T-cell (primary cell): ENCODE measurements around the gene ZCCHC2. TPM values are rescaled to one million over a fixed set of nuclear protein-coding genes. Genes with fewer than 3 reads are reported as not detected.

ENCODE experiments used
- ATAC-seq, 4 experiments: fragments of 200-7000 bp in 3 of 4; fragments of 150-1000 bp in 1 of 4; cut with Tn5 transposase; replicated peaks in 1 of 4; 1 replicate in 3 of 4; 2 replicates in 1 of 4; pipeline ENCODE4 v1.10.0; 2021; ENCODE audit warnings: moderate library complexity in 3 of 4, mild to moderate bottlenecking in 2 of 4, moderate number of reproducible peaks in 1 of 4
- CTCF ChIA-PET, 2 donors: fragments of 300-600 bp; sonication (Branson Sonifier 250); formaldehyde crosslinking; loops; one replicate each; lab custom pipeline; 2022; ENCODE audit warnings: antibody characterized with exemption in 2 of 2; lab: Charles Lee
- POLR2A ChIA-PET, 2 donors: fragments of 300-600 bp; sonication (Branson Sonifier 250); formaldehyde crosslinking; loops; one replicate each; lab custom pipeline; 2022; ENCODE audit warnings: antibody characterized with exemption in 2 of 2; lab: Charles Lee
- DNase-seq, 35 experiments: peaks; one replicate each; pipeline versions ENCODE4 v3.0.0 to v3.0.0-alpha.2; 2013 to 2023
- H3K27ac ChIP-seq: one replicate; pipeline ENCODE4 v1.5.1; 2013; ENCODE audit warnings: low read length
- H3K27me3 ChIP-seq, 2 experiments: replicated peaks in 1 of 2; 1 replicate in 1 of 2; 2 replicates in 1 of 2; pipeline versions ENCODE4 v1.6.1 to v1.7.0; 2013; ENCODE audit warnings: low read length in 1 of 2, mixed read lengths in 1 of 2; ENCODE audit not compliant: control insufficient read depth in 2 of 2, insufficient read depth in 2 of 2; ENCODE audit errors: extremely low read depth in 1 of 2
- H3K36me3 ChIP-seq, 2 donors: 1 replicate in 1 of 2; 2 replicates in 1 of 2; pipeline versions ENCODE4 v1.6.1 to v1.7.0; 2013; ENCODE audit warnings: low read length in 1 of 2; ENCODE audit not compliant: control insufficient read depth in 2 of 2, insufficient read depth in 1 of 2; ENCODE audit errors: extremely low read depth in 1 of 2
- H3K4me1 ChIP-seq, 2 experiments: 1 replicate in 1 of 2; 2 replicates in 1 of 2; pipeline versions ENCODE4 v1.6.1 to v1.7.0; 2013; ENCODE audit warnings: low read length in 2 of 2, mixed read lengths in 1 of 2; ENCODE audit not compliant: insufficient read depth in 2 of 2, control insufficient read depth in 1 of 2; ENCODE audit errors: extremely low read depth in 1 of 2
- H3K4me3 ChIP-seq, 2 donors: 1 replicate in 1 of 2; 2 replicates in 1 of 2; pipeline versions ENCODE4 v1.5.1 to v1.7.0; 2013; ENCODE audit warnings: mild to moderate bottlenecking in 2 of 2, low read length in 1 of 2, moderate library complexity in 1 of 2; ENCODE audit not compliant: control insufficient read depth in 1 of 2; ENCODE audit errors: extremely low read depth in 1 of 2
- H3K9me3 ChIP-seq: 2 replicates; pipeline ENCODE4 v1.7.0; 2013
- H3K27ac Mint-ChIP-seq, 2 donors: one replicate each; pipeline ENCODE4 v1.8.0; 2020 to 2021; ENCODE audit warnings: mild to moderate bottlenecking in 2 of 2, mixed read lengths in 2 of 2
- H3K27me3 Mint-ChIP-seq, 2 donors: one replicate each; pipeline ENCODE4 v1.8.0; 2021 to 2022; ENCODE audit warnings: mixed read lengths in 2 of 2
- H3K36me3 Mint-ChIP-seq: one replicate; pipeline ENCODE4 v1.8.0; 2021; ENCODE audit warnings: mixed read lengths
- H3K4me1 Mint-ChIP-seq, 3 donors: one replicate each; pipeline ENCODE4 v1.8.0; 2020 to 2022; ENCODE audit warnings: mixed read lengths in 3 of 3, mild to moderate bottlenecking in 1 of 3
- H3K4me3 Mint-ChIP-seq, 3 donors: one replicate each; pipeline ENCODE4 v1.8.0; 2020 to 2022; ENCODE audit warnings: mild to moderate bottlenecking in 3 of 3, mixed read lengths in 3 of 3, moderate library complexity in 3 of 3
- H3K9me3 Mint-ChIP-seq, 3 donors: one replicate each; pipeline ENCODE4 v1.8.0; 2020 to 2022; ENCODE audit warnings: mixed read lengths in 3 of 3
- WGBS: methylation state at CpG from one replicate; pipeline ENCODE4 v1.1.5; 2013; ENCODE audit warnings: missing lambda C conversion rate; ENCODE audit not compliant: insufficient coverage; 5-methylcytosine and 5-hydroxymethylcytosine counted together
- total RNA-seq, 35 experiments: library from RNA in 6 of 35; stranded (reverse) in 6 of 35; fragments of 120-200 nt in 1 of 35; gene quantifications; one replicate each; pipeline versions ENCODE4 v1.2.1 to v1.2.4 and lab custom pipeline; 2013 to 2026

Gene ZCCHC2
- total RNA-seq, 5 donors from 2014 or later (not counting 1 experiment from before 2014, with no cell fraction given): 46.1 to 88.0 (median 52.2) TPM

GRCh38 chr18:62610351-62610700 is 87.5 kb downstream of the ZCCHC2 start:
- POLR2A ChIA-PET: no interaction called here
- H3K9me3 ChIP-seq: no peaks in the 10 kb centered on the region
- H3K27ac Mint-ChIP-seq: no peak overlapping the region
- no peaks in the 10 kb centered on the region for H3K36me3 Mint-ChIP-seq
- no peak overlapping the region for H3K27ac ChIP-seq
- DNase-seq: no peak
- CTCF ChIA-PET: no interaction called here
- H3K36me3 ChIP-seq: no peaks in the 10 kb centered on the region
- H3K9me3 Mint-ChIP-seq: no peaks in the 10 kb centered on the region
- no peaks in the 10 kb centered on the region for H3K4me1 Mint-ChIP-seq
- H3K4me3 ChIP-seq: no peak overlapping the region
- H3K4me3 Mint-ChIP-seq: no peak overlapping the region
- no peaks in the 10 kb centered on the region for H3K4me1 ChIP-seq
- H3K27me3 ChIP-seq: peaks cover 0 to 25% of the 10 kb centered on the region in 2 experiments
- H3K27me3 Mint-ChIP-seq: peaks cover 15 to 18% of the 10 kb centered on the region in 2 donors
- no CpG with 5 or more reads among the region's 3 CpGs for WGBS
- no peak for ATAC-seq

DNA sequence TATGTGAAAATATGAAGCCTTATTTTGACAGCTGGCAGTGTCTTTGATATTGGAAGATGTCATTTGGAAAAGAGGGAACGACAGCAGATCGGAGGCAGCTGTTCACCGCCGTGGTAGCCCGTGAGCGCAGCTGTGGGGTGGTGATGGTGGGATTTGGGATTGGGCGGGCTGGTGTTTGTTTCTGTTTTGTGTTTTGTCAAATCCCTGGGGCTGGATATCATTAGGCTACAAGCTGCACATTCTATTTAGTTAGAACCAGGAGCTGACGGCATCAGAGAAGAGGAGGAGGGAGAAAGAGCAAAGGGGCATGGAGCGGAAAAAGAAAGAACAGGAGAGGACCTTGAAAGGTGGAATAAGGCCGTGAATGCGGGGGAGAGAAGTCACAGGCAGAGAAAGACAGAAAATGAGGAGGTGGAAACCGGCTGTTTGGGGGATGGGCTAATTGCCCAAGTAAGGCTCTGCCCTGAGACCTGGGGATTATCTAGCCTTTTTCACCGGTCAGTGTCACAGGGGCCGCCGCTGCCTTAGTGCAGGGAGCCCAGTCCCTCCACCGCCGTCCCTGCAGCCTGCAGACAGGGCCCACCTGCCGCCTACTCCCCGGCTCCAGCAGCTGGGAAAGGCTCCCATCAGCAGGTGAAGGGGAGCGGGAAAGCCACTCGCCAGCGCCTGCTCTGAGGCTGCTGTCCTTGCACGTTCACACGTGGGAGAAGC is 88.0 kb downstream of the ZCCHC2 start:
- Histone ChIP-seq H3K27ac (no peak overlapping the region), H3K9me3 (no peaks in the 10 kb centered on the region), H3K4me3 (no peak overlapping the region), H3K4me1 (no peaks in the 10 kb centered on the region), H3K27me3 (peaks cover 0 to 25% of the 10 kb centered on the region in 2 experiments), H3K36me3 (no peaks in the 10 kb centered on the region)
- Mint-ChIP-seq H3K36me3 (no peaks in the 10 kb centered on the region), H3K4me1 (no peaks in the 10 kb centered on the region), H3K9me3 (no peaks in the 10 kb centered on the region), H3K27ac (no peak overlapping the region), H3K4me3 (no peak overlapping the region), H3K27me3 (peaks cover 18 to 22% of the 10 kb centered on the region in 2 donors)
- WGBS: 81% methylated on average over 22 of the region's 24 CpGs
- CTCF ChIA-PET: no interaction called here
- ATAC-seq: no peak
- POLR2A ChIA-PET: no interaction called here
- DNase-seq: no peak

DNA sequence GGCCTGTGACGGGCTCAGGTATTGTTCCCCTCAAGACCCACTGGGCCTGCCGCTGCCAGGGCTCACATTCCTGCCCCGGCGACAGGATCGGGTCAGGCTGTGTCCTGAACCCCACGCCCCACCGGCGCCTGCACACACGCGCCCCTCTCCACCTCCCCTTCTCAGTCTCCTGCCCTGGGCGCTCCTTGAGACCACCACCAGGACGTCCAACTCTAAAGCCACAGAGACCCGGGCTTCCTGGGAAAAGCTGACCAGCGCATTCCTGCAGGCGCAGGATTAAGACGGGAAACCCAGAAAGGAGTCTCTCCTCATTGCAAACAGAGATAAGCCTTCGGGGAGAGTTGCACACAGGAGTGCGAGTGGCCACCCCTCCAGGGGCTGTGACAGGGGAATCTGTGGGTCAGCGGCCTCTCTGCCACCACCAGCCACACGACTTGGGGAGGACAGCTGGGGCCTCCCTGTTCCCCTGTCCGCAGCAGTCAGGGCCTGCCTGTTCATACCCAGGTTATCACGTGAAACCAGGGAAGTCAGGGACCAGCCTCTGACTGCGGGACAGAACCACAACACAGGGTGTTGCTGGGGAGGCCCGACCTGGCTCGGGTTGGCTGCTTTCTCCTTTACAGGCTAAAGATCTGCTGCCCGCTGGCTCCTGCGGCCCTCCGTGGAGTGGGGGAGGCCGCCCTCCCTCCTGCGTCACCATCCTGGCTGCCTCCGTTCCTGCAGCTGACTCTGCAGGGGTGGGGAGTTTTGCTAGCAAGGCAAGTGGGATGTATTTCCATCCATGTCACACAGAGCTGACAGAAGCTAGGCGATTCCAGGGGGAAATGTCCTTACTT is 88.8 kb downstream of the ZCCHC2 start:
- Histone ChIP-seq H3K4me1 (no peaks in the 10 kb centered on the region), H3K27ac (no peak overlapping the region), H3K9me3 (no peaks in the 10 kb centered on the region), H3K27me3 (peaks cover 0 to 30% of the 10 kb centered on the region in 2 experiments), H3K36me3 (no peaks in the 10 kb centered on the region), H3K4me3 (no peak overlapping the region)
- Mint-ChIP-seq H3K4me1 (no peaks in the 10 kb centered on the region), H3K27me3 (peaks cover 26 to 30% of the 10 kb centered on the region in 2 donors), H3K27ac (no peak overlapping the region), H3K36me3 (no peaks in the 10 kb centered on the region), H3K4me3 (no peak overlapping the region), H3K9me3 (no peaks in the 10 kb centered on the region)
- ChIA-PET POLR2A (no interaction called here), CTCF (no interaction called here)
- 61% methylated on average over 19 of the region's 32 CpGs for WGBS
- ATAC-seq (no peak), DNase-seq (no peak)

GRCh38 chr18:62612289-62612645 is 89.4 kb downstream of the ZCCHC2 start:
- H3K4me1 Mint-ChIP-seq: no peaks in the 10 kb centered on the region
- H3K4me3 Mint-ChIP-seq: no peak overlapping the region
- Histone ChIP-seq H3K27me3 (peaks cover 0 to 36% of the 10 kb centered on the region in 2 experiments), H3K9me3 (no peaks in the 10 kb centered on the region), H3K4me3 (no peak overlapping the region), H3K27ac (no peak overlapping the region), H3K36me3 (no peaks in the 10 kb centered on the region), H3K4me1 (no peaks in the 10 kb centered on the region)
- ChIA-PET CTCF (no interaction called here), POLR2A (no interaction called here)
- H3K36me3 Mint-ChIP-seq: no peaks in the 10 kb centered on the region
- H3K27me3 Mint-ChIP-seq: peaks cover 28 to 31% of the 10 kb centered on the region in 2 donors
- no peaks in the 10 kb centered on the region for H3K9me3 Mint-ChIP-seq
- WGBS: 88% methylated on average over 4 of the region's 4 CpGs
- DNase-seq: no peak
- ATAC-seq: no peak
- no peak overlapping the region for H3K27ac Mint-ChIP-seq

DNA sequence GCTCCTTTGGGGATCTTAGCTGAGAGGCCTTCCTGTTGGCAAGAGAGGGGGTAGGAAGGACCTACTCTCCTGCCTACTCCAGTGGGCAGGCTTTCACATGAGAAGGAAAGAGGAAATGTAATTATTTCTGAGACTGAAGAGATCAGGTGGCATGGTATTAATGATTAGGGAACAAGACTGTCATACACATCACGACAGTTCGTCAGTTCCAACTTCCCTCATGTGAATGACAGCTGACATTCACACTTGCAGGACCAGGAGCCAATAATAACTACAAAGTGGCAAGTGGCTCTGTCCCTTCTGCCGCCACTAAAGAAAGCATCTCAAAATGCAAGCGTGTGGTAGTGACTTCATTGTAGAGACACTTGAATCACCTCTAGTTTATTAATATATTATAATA is 90.0 kb downstream of the ZCCHC2 start:
- Histone ChIP-seq H3K27ac (no peak overlapping the region), H3K4me1 (no peaks in the 10 kb centered on the region), H3K36me3 (no peaks in the 10 kb centered on the region), H3K27me3 (peaks cover 0 to 36% of the 10 kb centered on the region in 2 experiments), H3K4me3 (no peak overlapping the region), H3K9me3 (no peaks in the 10 kb centered on the region)
- whole genome bisulfite sequencing: 70% methylated on average over 2 of the region's 4 CpGs
- Mint-ChIP-seq H3K4me3 (no peak overlapping the region), H3K27me3 (peaks cover 30 to 31% of the 10 kb centered on the region in 2 donors), H3K36me3 (no peaks in the 10 kb centered on the region), H3K9me3 (no peaks in the 10 kb centered on the region), H3K27ac (no peak overlapping the region), H3K4me1 (no peaks in the 10 kb centered on the region)
- ATAC-seq (no peak), DNase-seq (no peak)
- CTCF ChIA-PET: no interaction called here
- POLR2A ChIA-PET: no interaction called here

DNA sequence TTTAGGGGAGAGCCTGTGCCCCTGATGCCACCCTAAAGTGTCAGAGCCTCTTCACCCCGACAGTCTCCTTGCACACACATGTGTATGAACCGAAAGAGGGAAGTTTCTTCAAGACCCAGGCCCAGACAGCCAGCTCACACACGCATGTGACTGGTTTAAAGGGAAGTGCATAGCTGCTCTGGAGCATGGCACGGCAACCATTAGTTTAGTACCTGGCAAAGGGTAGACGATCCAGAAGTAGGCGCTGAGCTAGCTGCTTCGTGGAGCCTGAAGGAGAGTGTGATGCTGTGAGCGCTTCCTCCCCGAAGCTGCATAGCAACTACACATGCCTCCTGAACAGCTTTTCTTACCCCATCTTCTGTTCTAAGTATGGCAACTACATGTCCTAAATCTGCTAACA is 91.7 kb downstream of the ZCCHC2 start:
- no peak overlapping the region for H3K27ac Mint-ChIP-seq
- ATAC-seq: no peak
- Histone ChIP-seq H3K4me1 (no peaks in the 10 kb centered on the region), H3K4me3 (no peak overlapping the region), H3K9me3 (no peaks in the 10 kb centered on the region), H3K27me3 (peaks cover 0 to 34% of the 10 kb centered on the region in 2 experiments), H3K36me3 (no peaks in the 10 kb centered on the region), H3K27ac (no peak overlapping the region)
- H3K9me3 Mint-ChIP-seq: no peaks in the 10 kb centered on the region
- no peak for DNase-seq
- peaks cover 30 to 31% of the 10 kb centered on the region in 2 donors for H3K27me3 Mint-ChIP-seq
- no peak overlapping the region for H3K4me3 Mint-ChIP-seq
- no peaks in the 10 kb centered on the region for H3K36me3 Mint-ChIP-seq
- WGBS: 58% methylated on average over 2 of the region's 9 CpGs
- CTCF ChIA-PET: no interaction called here
- POLR2A ChIA-PET: no interaction called here
- no peaks in the 10 kb centered on the region for H3K4me1 Mint-ChIP-seq
